ENCODE measurements around the gene TMEM63B. TPM values are rescaled to one million over a fixed set of nuclear protein-coding genes. Genes with fewer than 3 reads are reported as not detected.
"Not testable (repeated sequence)": the region's sequence is repeated elsewhere in the genome, so short reads cannot be mapped to it uniquely, and the experiment has no call there.

TMEM63B gene
- total and polyA plus RNA-seq, 2 donors (not counting 1 experiment from before 2014, with no cell fraction given) = 15.4 to 19.1 TPM

DNA sequence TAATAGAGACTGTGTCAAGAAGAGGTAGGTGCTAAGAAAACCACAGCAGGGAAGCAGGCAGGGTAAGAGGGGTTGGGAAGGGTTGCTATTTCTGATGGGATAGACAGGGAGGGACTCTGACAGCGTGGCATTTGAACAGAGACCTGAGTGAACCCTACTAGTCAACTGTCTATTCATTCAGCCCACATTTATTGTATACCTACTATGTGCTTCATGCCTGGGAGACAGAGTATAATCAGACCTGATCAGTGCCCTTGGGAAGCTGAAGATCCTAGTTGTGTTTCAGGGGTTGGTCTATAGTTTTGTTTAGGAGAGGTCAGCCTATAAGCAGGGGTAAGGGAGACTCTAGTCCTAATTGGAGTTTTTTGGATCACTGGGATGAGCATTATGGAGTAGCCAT is 16.4 kb downstream of the TMEM63B start:
- Histone ChIP-seq H3K36me3 (replicated peaks in 1 of 2; ENCODE audit: control extremely low read depth in 1 of 2, control insufficient read depth in 1 of 2, extremely low read depth in 1 of 2, insufficient read depth in 2 of 2, low read length in 1 of 2) (peaks cover 5 to 25% of the 10 kb centered on the region in 2 experiments), H3K4me3 (ENCODE audit: control extremely low read depth in 1 of 5, extremely low read depth in 1 of 5, insufficient read depth in 1 of 5, low read depth in 2 of 5, low read length in 4 of 5) (no peak overlapping the region), H3K4me2 (replicated peaks; ENCODE audit: low read depth, low read length, poor library complexity, severe bottlenecking) (no peak overlapping the region), H4K20me1 (ENCODE audit: control insufficient read depth, insufficient read depth, low read length, poor library complexity, severe bottlenecking) (no peaks in the 10 kb centered on the region), H3K27me3 (replicated peaks in 1 of 4; ENCODE audit: control extremely low read depth in 1 of 4, control insufficient read depth in 3 of 4, insufficient read depth in 4 of 4, low read length in 3 of 4) (no peaks in the 10 kb centered on the region), H3K79me2 (ENCODE audit: control insufficient read depth, insufficient read depth, low read length) (no peaks in the 10 kb centered on the region), H3K9me3 (ENCODE audit: control extremely low read depth in 1 of 3, control insufficient read depth in 2 of 3, insufficient read depth in 1 of 3, low read length in 2 of 3) (no peaks in the 10 kb centered on the region), H3K27ac (ENCODE audit: low read length in 2 of 2) (no peak overlapping the region), H2AFZ (ENCODE audit: insufficient read depth, low read depth, low read length, poor library complexity, severe bottlenecking) (no peak overlapping the region), H3K4me1 (ENCODE audit: control insufficient read depth in 2 of 2, insufficient read depth in 2 of 2, low read length in 2 of 2) (no peaks in the 10 kb centered on the region), H3K9ac (ENCODE audit: low read length) (no peak overlapping the region)
- no peaks in the 10 kb centered on the region for H3K27me3 Mint-ChIP-seq
- intact Hi-C loops (cut with micrococcal nuclease) = no loop called here
- H3K27ac Mint-ChIP-seq = no peak overlapping the region
- CTCF ChIA-PET = interaction anchor here (0.8 to 1.7 kb wide), 2 partner anchors 44 to 47 kb away, joined by 3 to 6 read pairs; no protein-coding TSS in a partner anchor
- ATAC-seq (ENCODE audit: low read depth) (no peak), DNase-seq (no peak)
- POLR2A ChIA-PET = no interaction called here
- TF ChIP-seq, protein P1, sequence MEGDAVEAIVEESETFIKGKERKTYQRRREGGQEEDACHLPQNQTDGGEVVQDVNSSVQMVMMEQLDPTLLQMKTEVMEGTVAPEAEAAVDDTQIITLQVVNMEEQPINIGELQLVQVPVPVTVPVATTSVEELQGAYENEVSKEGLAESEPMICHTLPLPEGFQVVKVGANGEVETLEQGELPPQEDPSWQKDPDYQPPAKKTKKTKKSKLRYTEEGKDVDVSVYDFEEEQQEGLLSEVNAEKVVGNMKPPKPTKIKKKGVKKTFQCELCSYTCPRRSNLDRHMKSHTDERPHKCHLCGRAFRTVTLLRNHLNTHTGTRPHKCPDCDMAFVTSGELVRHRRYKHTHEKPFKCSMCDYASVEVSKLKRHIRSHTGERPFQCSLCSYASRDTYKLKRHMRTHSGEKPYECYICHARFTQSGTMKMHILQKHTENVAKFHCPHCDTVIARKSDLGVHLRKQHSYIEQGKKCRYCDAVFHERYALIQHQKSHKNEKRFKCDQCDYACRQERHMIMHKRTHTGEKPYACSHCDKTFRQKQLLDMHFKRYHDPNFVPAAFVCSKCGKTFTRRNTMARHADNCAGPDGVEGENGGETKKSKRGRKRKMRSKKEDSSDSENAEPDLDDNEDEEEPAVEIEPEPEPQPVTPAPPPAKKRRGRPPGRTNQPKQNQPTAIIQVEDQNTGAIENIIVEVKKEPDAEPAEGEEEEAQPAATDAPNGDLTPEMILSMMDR (IDR thresholded peaks at IDR 0.05) = no peak
- TF ChIP-seq EZH2 (IDR thresholded peaks at IDR 0.05; ENCODE audit: borderline replicate concordance, insufficient read depth, low read depth, low read length, poor library complexity, severe bottlenecking) = no peak
- H3K9me3 Mint-ChIP-seq (ENCODE audit: insufficient read depth) = no peaks in the 10 kb centered on the region
- H3K4me3 Mint-ChIP-seq = no peak overlapping the region
- WGBS (ENCODE audit: insufficient coverage) = no CpG with 5 or more reads among the region's 1 CpG
- no peaks in the 10 kb centered on the region for H3K4me1 Mint-ChIP-seq

DNA sequence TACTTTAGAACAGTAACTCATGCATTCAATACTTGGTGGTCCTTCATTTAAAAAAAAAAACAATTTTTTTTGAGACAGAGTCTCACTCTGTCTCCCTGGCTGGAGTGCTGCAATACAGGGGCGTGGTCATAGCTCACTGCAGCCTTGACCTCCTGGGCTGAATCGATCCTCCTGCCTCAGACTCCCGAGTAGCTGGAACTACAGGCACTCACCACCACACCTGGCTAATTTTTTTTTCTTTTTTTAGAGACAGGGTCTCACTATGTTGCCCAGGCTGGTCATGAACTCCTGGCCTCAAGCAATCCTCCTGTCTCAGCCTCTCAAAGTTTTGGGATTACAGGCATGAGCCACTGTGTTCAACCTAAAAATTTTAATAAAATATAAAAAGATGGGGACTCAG is 17.2 kb downstream of the TMEM63B start:
- H3K9me3 Mint-ChIP-seq (ENCODE audit: insufficient read depth); H3K4me1 Mint-ChIP-seq; H3K4me2 ChIP-seq (replicated peaks; ENCODE audit: low read depth, low read length, poor library complexity, severe bottlenecking); H3K27me3 ChIP-seq (replicated peaks in 1 of 4; ENCODE audit: control extremely low read depth in 1 of 4, control insufficient read depth in 3 of 4, insufficient read depth in 4 of 4, low read length in 3 of 4); H3K9me3 ChIP-seq (ENCODE audit: control extremely low read depth in 1 of 3, control insufficient read depth in 2 of 3, insufficient read depth in 1 of 3, low read length in 2 of 3); H3K27me3 Mint-ChIP-seq; H3K4me1 ChIP-seq (ENCODE audit: control insufficient read depth in 2 of 2, insufficient read depth in 2 of 2, low read length in 2 of 2); H2AFZ ChIP-seq (ENCODE audit: insufficient read depth, low read depth, low read length, poor library complexity, severe bottlenecking); H4K20me1 ChIP-seq (ENCODE audit: control insufficient read depth, insufficient read depth, low read length, poor library complexity, severe bottlenecking); intact Hi-C loops (cut with micrococcal nuclease); H3K27ac Mint-ChIP-seq; H3K79me2 ChIP-seq (ENCODE audit: control insufficient read depth, insufficient read depth, low read length); POLR2A ChIA-PET; DNase-seq; H3K27ac ChIP-seq (ENCODE audit: low read length in 2 of 2); H3K9ac ChIP-seq (ENCODE audit: low read length); H3K4me3 Mint-ChIP-seq; H3K4me3 ChIP-seq (ENCODE audit: control extremely low read depth in 1 of 5, extremely low read depth in 1 of 5, insufficient read depth in 1 of 5, low read depth in 2 of 5, low read length in 4 of 5); ATAC-seq (ENCODE audit: low read depth): not testable (repeated sequence)
- CTCF ChIA-PET = interaction anchor here (1.7 kb wide), 1 partner anchor 48 kb away, joined by 6 read pairs; no protein-coding TSS in a partner anchor
- WGBS (ENCODE audit: insufficient coverage) = 88% methylated on average over 3 of the region's 3 CpGs
- peaks cover 8 to 24% of the 10 kb centered on the region in 2 experiments for H3K36me3 ChIP-seq (replicated peaks in 1 of 2; ENCODE audit: control extremely low read depth in 1 of 2, control insufficient read depth in 1 of 2, extremely low read depth in 1 of 2, insufficient read depth in 2 of 2, low read length in 1 of 2)
